ENCODE data around the gene PRKACG.
"Not testable (repeated sequence)": the region's sequence is repeated elsewhere in the genome, so short reads cannot be mapped to it uniquely, and the experiment has no call there.

The PRKACG gene

DNA sequence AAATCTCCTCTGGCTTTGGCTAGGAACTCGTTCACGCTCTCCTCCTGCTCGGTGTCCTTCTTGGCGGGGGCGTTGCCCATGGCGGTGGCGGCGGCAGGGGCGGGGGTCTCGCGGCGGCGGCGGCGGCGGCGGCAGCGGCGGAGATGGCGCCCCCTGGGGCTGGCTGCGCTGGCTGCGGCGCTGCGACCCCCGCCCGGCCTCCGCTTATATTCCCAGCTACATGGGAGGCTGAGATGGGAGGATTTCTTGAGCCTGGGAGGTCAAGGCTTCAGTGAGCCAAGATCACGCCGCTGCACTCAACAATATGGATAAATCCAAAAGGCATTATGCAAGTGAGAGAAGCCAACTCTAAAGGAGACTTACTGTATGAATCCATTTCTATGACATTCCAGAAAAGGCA lies at the start of gene PRKACG:
PRKACG (minus strand) TSS at position 101 of the 400 bp plus-strand sequence; CDS start at position 80, 21 bp downstream.
- H3K27ac ChIP-seq = no peak within 1 kb of the TSS
- TF ChIP-seq, protein P1, sequence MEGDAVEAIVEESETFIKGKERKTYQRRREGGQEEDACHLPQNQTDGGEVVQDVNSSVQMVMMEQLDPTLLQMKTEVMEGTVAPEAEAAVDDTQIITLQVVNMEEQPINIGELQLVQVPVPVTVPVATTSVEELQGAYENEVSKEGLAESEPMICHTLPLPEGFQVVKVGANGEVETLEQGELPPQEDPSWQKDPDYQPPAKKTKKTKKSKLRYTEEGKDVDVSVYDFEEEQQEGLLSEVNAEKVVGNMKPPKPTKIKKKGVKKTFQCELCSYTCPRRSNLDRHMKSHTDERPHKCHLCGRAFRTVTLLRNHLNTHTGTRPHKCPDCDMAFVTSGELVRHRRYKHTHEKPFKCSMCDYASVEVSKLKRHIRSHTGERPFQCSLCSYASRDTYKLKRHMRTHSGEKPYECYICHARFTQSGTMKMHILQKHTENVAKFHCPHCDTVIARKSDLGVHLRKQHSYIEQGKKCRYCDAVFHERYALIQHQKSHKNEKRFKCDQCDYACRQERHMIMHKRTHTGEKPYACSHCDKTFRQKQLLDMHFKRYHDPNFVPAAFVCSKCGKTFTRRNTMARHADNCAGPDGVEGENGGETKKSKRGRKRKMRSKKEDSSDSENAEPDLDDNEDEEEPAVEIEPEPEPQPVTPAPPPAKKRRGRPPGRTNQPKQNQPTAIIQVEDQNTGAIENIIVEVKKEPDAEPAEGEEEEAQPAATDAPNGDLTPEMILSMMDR (IDR thresholded peaks at IDR 0.05) = no peak
- TF ChIP-seq ZFX (IDR thresholded peaks at IDR 0.05; ENCODE audit: borderline replicate concordance) = no peak

DNA sequence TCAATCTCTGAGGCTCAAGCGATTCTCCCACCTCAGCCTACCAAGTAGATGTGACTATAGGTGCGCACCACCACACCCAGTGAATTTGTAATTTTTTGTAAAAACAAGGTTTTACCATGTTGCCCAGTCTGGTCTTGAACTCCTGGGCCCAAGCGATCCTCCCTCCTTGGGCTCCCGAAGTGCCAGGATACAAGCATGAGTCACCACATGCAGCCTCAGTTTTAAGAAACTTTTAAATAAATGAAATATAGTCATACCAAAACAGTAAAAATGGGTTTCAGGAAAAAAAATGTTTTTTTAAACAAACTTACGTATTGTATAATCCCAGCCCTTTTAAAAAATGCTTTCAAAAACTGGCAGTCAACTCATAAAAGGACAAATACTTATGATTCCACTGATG lies 48.3 kb upstream of the PRKACG start:
- H3K27ac ChIP-seq = no peak overlapping the region
- TF ChIP-seq, protein P1 (IDR thresholded peaks at IDR 0.05) = no peak
- no peak for TF ChIP-seq ZFX (IDR thresholded peaks at IDR 0.05; ENCODE audit: borderline replicate concordance)

DNA sequence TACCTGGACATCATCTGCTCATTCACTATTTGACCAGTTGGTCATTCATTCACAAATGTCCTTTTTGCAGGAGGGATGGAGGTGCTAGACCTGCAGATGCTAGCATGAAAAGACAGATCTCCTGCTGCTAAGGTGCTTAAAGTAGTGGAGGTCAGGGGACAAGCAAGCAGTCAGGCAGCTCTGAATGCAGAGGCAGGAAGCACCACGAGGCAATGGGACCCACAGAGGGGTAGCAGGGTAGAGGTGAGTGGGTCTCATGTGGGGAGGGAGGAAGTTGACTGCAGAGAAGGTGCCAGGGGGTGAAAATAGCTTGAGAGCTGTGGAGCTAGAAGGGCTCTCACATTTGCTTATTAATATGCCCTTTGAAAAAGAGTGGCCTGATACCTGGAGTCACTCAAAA lies 46.9 kb upstream of the PRKACG start:
- H3K27ac ChIP-seq = no peak overlapping the region
- TF ChIP-seq ZFX (IDR thresholded peaks at IDR 0.05; ENCODE audit: borderline replicate concordance) = no peak
- TF ChIP-seq, protein P1 (IDR thresholded peaks at IDR 0.05) = no peak

DNA sequence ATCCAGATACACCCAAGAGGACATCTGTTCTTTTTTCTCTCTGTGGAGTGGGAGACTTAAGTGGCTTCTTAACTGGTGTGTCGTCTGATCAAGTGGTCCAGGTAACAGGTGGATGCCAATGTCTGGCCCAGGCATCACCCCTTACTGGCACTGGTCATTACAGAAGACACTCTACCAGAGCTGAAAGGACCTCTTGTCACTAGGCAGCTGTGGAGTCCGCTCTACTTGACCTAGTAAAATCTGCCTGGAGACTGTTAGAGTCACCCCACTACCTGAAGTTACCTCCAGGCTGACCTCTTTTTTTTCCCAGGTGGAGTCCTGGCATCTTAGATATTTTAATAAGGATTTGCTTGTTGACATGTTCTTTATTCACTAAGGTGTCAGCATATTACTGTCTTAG lies 44.2 kb upstream of the PRKACG start:
- H3K27ac ChIP-seq = no peak overlapping the region
- TF ChIP-seq, protein P1 (IDR thresholded peaks at IDR 0.05) = no peak
- no peak for TF ChIP-seq ZFX (IDR thresholded peaks at IDR 0.05; ENCODE audit: borderline replicate concordance)

DNA sequence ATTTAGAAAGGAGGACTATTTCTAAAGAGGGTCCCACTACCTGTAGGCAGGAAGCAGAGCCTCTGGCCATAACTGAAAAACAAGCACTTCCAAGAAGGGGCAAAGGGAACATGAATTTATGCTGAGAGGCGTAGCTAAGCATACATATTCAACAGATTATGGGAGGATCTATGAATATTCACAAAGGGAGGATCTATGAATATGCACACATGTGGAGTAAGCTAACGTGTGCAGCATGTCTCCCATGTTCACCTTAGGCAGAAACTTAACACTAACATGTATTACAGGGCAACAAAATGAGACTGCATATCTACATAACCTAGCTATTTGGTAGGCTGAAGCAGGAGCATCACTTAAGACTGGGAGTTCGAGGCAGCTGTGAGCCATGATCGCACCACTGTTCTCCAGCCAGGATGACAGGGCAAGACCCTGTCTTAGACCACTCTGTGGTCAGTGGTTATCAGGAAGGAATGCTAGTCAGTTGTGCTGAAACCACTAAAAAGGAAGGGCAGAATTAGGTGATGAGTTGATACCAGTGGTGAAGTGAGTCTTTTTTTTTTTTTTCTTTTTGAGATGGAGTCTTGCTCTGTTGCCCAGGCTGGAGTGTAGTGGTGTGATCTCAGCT lies 42.4 kb upstream of the PRKACG start:
- no peak overlapping the region for H3K27ac ChIP-seq
- no peak for TF ChIP-seq ZFX (IDR thresholded peaks at IDR 0.05; ENCODE audit: borderline replicate concordance)
- TF ChIP-seq, protein P1 (IDR thresholded peaks at IDR 0.05) = no peak

DNA sequence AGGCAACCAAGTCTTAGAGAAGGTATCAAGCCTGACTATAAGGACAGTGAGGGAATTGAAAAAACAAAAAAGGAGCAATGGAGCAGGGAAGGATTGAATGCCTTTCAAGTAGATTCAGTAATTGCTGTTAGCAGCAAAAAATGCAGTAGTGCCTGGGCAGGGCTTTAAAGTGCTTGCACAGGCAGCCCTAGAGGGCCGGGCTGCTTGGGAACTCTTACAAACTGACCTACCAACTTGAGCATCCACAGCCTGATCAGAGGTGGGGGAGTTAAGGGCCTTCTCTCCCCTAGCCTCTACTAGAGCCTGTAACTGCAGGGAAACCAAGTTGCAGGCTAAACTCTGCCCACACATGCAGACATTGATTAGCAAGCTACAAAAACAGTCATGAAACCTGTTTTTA lies 41.1 kb upstream of the PRKACG start:
- no peak overlapping the region for H3K27ac ChIP-seq
- TF ChIP-seq ZFX (IDR thresholded peaks at IDR 0.05; ENCODE audit: borderline replicate concordance) = no peak
- TF ChIP-seq, protein P1 (IDR thresholded peaks at IDR 0.05) = no peak

DNA sequence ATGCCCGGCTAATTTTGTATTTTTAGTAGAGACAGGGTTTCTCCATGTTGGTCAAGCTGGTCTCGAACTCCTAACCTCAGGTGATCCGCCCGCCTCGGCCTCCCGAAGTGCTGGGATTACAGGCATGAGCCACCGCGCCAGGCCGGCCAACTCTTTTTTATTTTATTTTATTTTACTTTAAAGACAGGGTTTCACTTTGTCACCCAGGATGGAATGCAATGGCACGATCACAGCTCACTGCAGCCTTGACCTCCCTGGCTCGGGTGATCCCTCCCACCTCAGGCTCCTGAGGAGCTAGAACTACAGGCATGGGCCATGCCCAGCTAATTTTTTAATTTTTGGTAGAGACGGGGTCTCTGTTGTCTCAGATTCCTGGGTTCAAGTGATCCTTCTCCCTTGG lies 37.0 kb upstream of the PRKACG start:
- not testable (repeated sequence) for H3K27ac ChIP-seq

DNA sequence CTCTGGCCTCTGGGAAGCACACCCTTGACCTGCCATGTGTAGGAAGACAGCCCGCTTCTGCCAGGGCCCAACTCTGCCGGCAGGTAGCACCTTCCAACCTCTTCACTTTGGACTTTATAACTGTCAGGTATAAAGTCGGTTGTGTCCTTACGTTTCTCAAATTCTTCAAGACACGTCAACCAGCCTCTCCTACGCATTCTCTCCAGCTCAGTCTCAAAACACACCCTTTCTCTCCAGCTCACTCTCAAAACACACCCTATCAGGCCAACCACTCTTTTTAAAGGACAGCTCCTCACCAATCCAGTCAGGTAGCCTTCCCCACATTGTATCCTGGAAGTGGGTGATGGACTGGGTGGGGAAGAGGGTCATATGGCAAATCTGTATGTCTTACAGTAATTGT lies 35.2 kb upstream of the PRKACG start:
- TF ChIP-seq, protein P1 (IDR thresholded peaks at IDR 0.05) = no peak
- TF ChIP-seq ZFX (IDR thresholded peaks at IDR 0.05; ENCODE audit: borderline replicate concordance) = no peak
- no peak overlapping the region for H3K27ac ChIP-seq
